Right cardiac atrium (tissue), 5 donors: ENCODE measurements around the gene CTH. TPM values are rescaled to one million over a fixed set of nuclear protein-coding genes. Genes with fewer than 3 reads are reported as not detected.
"Not testable (repeated sequence)": the region's sequence is repeated elsewhere in the genome, so short reads cannot be mapped to it uniquely, and the experiment has no call there.

Experiments used
- ATAC-seq, 2 donors: fragments of 200-7000 bp; cut with Tn5 transposase; one replicate each; pipeline versions ENCODE4 v1.8.0 to v1.9.1; 2020; ENCODE audit warnings: moderate library complexity in 2 of 2, mild to moderate bottlenecking in 1 of 2
- DNase-seq, 3 donors: peaks; one replicate each; pipeline ENCODE4 v3.0.0-alpha.2; 2020
- H3K27ac ChIP-seq: one replicate; pipeline ENCODE4 v1.5.1; 2013; ENCODE audit warnings: mild to moderate bottlenecking, low read length, control low read depth, moderate library complexity
- H3K27me3 ChIP-seq: one replicate; pipeline ENCODE4 v1.6.1; 2013; ENCODE audit not compliant: control insufficient read depth, insufficient read depth
- H3K4me1 ChIP-seq: one replicate; pipeline ENCODE4 v1.6.1; 2013; ENCODE audit warnings: low read length; ENCODE audit not compliant: control insufficient read depth, insufficient read depth
- H3K4me3 ChIP-seq: one replicate; pipeline ENCODE4 v1.5.1; 2013; ENCODE audit warnings: low read length, control low read depth
- H3K9me3 ChIP-seq: one replicate; pipeline ENCODE4 v1.6.1; 2013; ENCODE audit warnings: low read length; ENCODE audit not compliant: control insufficient read depth
- whole genome bisulfite sequencing: extraction: QIAGEN DNeasy Blood & Tissue Kit; methylation state at CpG from one replicate; pipeline ENCODE4 v1.1.7; 2013; 5-methylcytosine and 5-hydroxymethylcytosine counted together
- intact Hi-C, 4 donors: fragments of 100-400 bp; cut with DNase I; formaldehyde crosslinking; loops; one replicate each; pipeline versions ENCODE4 v1.11.0 to v1.14.0; 2022 to 2023
- polyA plus RNA-seq: library from polyadenylated mRNA; stranded (reverse); fragments of 200-250 nt; gene quantifications from one replicate; pipeline ENCODE4 v1.2.3, GENCODE V29; 2013
- total RNA-seq, 4 donors: library from RNA; stranded (reverse); fragmentation: NEBNext Ultra II Directional; extraction: Animal tissue kit (Norgen Biotek cat#: 25700); gene quantifications; one replicate each; pipeline ENCODE4 v1.2.1, GENCODE V29; 2021
- donor health status: healthy with polysubstance abuse.
- donor health status: DM: no; HTN: yes; CAD: no.
- donor health status: DM: no; HTN: no; CAD: no.
- donor health status: DM: no; HTN: yes; CAD: no; lungs with severe emphysema.
- donor health status: DM: yes; HTN: yes; CAD: no.

The CTH gene
- total and polyA plus RNA-seq, 5 donors: 0.94 to 3.9 (median 2.0) TPM

- DNase-seq: no peak
- H3K9me3 ChIP-seq: no peaks in the 10 kb centered on the region
- H3K4me3 ChIP-seq: no peak overlapping the region
- intact Hi-C loops: no loop called here
- H3K27ac ChIP-seq: no peak overlapping the region
- H3K4me1 ChIP-seq: no peaks in the 10 kb centered on the region
- no peaks in the 10 kb centered on the region for H3K27me3 ChIP-seq
- no peak for ATAC-seq
Measured at GRCh38 chr1:70458131-70458530, 47.1 kb downstream of the CTH start.

DNA sequence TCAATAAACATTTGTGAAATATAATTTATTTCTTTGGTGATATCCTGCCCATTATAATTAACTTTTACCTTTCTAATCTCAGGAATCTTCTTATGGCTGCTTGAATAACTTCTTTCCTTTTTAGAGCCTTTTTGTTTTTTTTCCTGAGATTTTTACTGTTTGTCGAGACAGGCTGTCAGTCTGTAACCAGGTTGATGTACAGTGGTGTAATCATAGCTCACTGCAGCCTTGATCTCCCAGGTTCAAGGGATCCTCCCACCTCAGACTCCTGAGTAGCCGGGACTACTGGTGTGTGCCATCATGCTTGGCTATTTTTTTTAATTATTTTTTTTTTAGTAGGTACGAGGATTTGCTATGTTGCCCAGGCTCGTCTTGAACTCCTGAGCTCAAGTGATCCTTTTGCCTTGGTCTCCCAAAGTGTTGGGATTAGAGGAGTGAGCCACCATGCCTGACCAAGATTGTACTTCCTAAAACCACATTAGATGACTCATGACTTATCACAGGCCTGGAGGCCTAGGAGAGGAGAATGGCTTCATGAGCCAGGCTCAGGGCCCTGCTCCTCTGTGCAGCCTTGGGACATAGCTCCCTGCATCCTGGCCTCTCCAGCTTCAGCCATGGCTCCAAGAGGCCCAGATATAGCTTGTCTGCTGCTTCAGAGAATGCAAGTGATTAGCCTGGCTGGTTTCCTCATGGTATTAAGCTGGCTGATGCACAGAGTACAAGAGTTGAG is 48.6 kb downstream of the CTH start:
- ATAC-seq (no peak), DNase-seq (no peak)
- WGBS: 89% methylated on average over 4 of the region's 4 CpGs
- Histone ChIP-seq H3K27me3 (no peaks in the 10 kb centered on the region), H3K4me3 (no peak overlapping the region), H3K4me1 (no peaks in the 10 kb centered on the region), H3K27ac (no peak overlapping the region), H3K9me3 (no peaks in the 10 kb centered on the region)
- intact Hi-C loops: no loop called here

- H3K9me3 ChIP-seq, DNase-seq, H3K4me3 ChIP-seq, H3K4me1 ChIP-seq, ATAC-seq, intact Hi-C loops, H3K27me3 ChIP-seq, H3K27ac ChIP-seq: not testable (repeated sequence)
- 43% methylated on average over 8 of the region's 8 CpGs for WGBS
Measured at GRCh38 chr1:70460740-70461713, 50.0 kb downstream of the CTH start.

GRCh38 chr1:70462611-70463010 is 51.5 kb downstream of the CTH start:
- DNase-seq (no peak), ATAC-seq (no peak)
- Histone ChIP-seq H3K4me3 (no peak overlapping the region), H3K27me3 (no peaks in the 10 kb centered on the region), H3K4me1 (no peaks in the 10 kb centered on the region), H3K27ac (no peak overlapping the region), H3K9me3 (no peaks in the 10 kb centered on the region)
- intact Hi-C loops: no loop called here
- WGBS: 78% methylated on average over 1 of the region's 1 CpG

DNA sequence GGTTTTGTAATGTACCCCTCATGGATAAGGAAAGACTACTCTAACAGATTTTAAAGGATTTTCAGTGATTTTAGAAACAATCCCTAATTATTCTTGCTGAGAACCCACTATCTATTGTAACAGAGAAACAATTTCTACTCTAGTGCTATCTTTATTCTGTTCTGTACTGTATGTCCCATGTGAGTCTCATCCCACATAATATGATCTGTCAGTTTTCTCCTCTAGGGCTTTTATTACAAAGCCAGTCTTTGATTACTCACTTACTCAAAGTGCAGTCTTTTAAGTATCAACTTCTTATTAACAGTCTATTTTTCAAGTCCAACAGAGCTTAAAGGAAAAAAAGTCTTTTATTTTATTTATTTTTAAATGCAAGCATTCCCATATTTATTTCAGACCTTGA is 54.8 kb downstream of the CTH start:
- Histone ChIP-seq H3K4me3 (no peak overlapping the region), H3K27me3 (no peaks in the 10 kb centered on the region), H3K4me1 (no peaks in the 10 kb centered on the region), H3K27ac (no peak overlapping the region), H3K9me3 (no peaks in the 10 kb centered on the region)
- no peak for DNase-seq
- no peak for ATAC-seq
- intact Hi-C loops: no loop called here

GRCh38 chr1:70467531-70467930 is 56.5 kb downstream of the CTH start:
- Histone ChIP-seq H3K9me3 (no peaks in the 10 kb centered on the region), H3K4me1 (no peaks in the 10 kb centered on the region), H3K27me3 (no peaks in the 10 kb centered on the region), H3K4me3 (no peak overlapping the region), H3K27ac (no peak overlapping the region)
- DNase-seq (no peak), ATAC-seq (peak in 1 of 2 donors; percentile 36)
- intact Hi-C loops: no loop called here
- 68% methylated on average over 6 of the region's 6 CpGs for WGBS

- Histone ChIP-seq H3K9me3 (no peaks in the 10 kb centered on the region), H3K27ac (no peak overlapping the region), H3K4me3 (no peak overlapping the region), H3K4me1 (no peaks in the 10 kb centered on the region), H3K27me3 (no peaks in the 10 kb centered on the region)
- intact Hi-C loops: no loop called here
- DNase-seq (no peak), ATAC-seq (no peak)
- WGBS: 97% methylated on average over 5 of the region's 5 CpGs
Measured at GRCh38 chr1:70468180-70468579, 57.1 kb downstream of the CTH start.

DNA sequence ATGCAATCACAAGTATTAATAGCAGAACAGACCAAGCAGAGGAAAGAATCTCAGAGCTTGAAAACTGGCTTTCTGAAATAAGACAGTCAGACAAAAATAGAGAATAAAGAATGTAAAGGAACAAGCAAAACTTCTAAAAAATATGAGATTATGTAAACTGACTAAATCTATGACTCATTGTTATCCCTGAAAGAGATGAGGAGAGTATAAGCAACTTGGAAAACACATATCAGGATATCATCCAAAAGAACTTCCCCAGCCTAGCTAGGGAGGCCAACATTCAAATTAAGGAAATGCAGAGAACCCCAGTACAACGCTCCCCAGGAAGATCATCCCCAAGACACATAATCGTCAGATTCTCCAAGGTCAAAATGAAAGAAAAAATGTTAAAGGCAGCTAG is 58.1 kb downstream of the CTH start:
- H3K9me3 ChIP-seq, H3K27me3 ChIP-seq, intact Hi-C loops, H3K27ac ChIP-seq, DNase-seq, H3K4me3 ChIP-seq, H3K4me1 ChIP-seq, ATAC-seq: not testable (repeated sequence)
- 62% methylated on average over 2 of the region's 2 CpGs for WGBS

- intact Hi-C loops: no loop called here
- H3K4me1 ChIP-seq: no peaks in the 10 kb centered on the region
- H3K27ac ChIP-seq: no peak overlapping the region
- no peaks in the 10 kb centered on the region for H3K27me3 ChIP-seq
- no peaks in the 10 kb centered on the region for H3K9me3 ChIP-seq
- DNase-seq (no peak), ATAC-seq (no peak)
- H3K4me3 ChIP-seq: no peak overlapping the region
- 85% methylated on average over 1 of the region's 1 CpG for WGBS
Measured at GRCh38 chr1:70475023-70475422, 64.0 kb downstream of the CTH start.

- 96% methylated on average over 12 of the region's 12 CpGs for WGBS
- DNase-seq (no peak), ATAC-seq (no peak)
Measured at GRCh38 chr1:70477090-70477489, 66.0 kb downstream of the CTH start.

GRCh38 chr1:70477905-70478304 is 66.8 kb downstream of the CTH start:
- DNase-seq, H3K27me3 ChIP-seq, H3K4me3 ChIP-seq, ATAC-seq, intact Hi-C loops, H3K4me1 ChIP-seq, H3K27ac ChIP-seq, H3K9me3 ChIP-seq: not testable (repeated sequence)
- WGBS: 97% methylated on average over 4 of the region's 4 CpGs

More at GRCh38 chr1:70477090-70477489, 66.0 kb downstream of the CTH start:
- Histone ChIP-seq H3K9me3 (no peaks in the 10 kb centered on the region), H3K27me3 (no peaks in the 10 kb centered on the region), H3K27ac (no peak overlapping the region), H3K4me3 (no peak overlapping the region), H3K4me1 (no peaks in the 10 kb centered on the region)
- intact Hi-C loops: no loop called here
